Activated naive CD4-positive, alpha-beta T cell treated with anti-CD3 and anti-CD28 coated beads, Interleukin-2, amount 50 U/mL, for 24 hours (primary cell): ENCODE results near the gene FAM90A1.
"Not testable (repeated sequence)": the region's sequence is repeated elsewhere in the genome, so short reads cannot be mapped to it uniquely, and the experiment has no call there.

Experiments
- H3K27ac Mint-ChIP-seq: one replicate; pipeline ENCODE4 v1.8.0; 2021; ENCODE audit warnings: mild to moderate bottlenecking, mixed read lengths
- H3K27me3 Mint-ChIP-seq: one replicate; pipeline ENCODE4 v1.8.0; 2021; ENCODE audit warnings: mixed read lengths
- H3K36me3 Mint-ChIP-seq: one replicate; pipeline ENCODE4 v1.8.0; 2021; ENCODE audit warnings: mixed read lengths
- H3K4me1 Mint-ChIP-seq: one replicate; pipeline ENCODE4 v1.8.0; 2021; ENCODE audit warnings: mixed read lengths
- H3K4me3 Mint-ChIP-seq: one replicate; pipeline ENCODE4 v1.8.0; 2021; ENCODE audit warnings: mild to moderate bottlenecking, mixed read lengths
- H3K9me3 Mint-ChIP-seq: one replicate; pipeline ENCODE4 v1.8.0; 2021; ENCODE audit warnings: mixed read lengths

The FAM90A1 gene

DNA sequence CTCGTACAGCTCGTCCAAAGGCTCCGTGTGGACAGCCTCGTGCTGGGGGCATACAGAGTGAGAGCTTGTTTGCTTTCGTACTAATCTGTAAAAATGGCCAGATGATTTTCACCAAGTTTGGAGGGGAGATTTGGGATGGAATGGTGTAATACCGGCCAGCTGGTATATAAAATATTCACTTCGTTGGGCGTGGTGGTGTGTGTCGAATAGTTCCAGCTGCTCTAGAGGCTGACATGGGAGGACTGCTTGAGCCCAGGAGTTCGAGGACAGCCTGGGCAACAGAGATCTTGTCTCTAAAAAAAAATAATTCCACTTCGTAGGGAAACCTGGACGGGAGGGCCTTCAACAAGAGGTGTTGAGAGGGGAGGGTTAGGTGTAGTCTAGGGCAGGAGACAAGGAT is 9.6 kb upstream of the FAM90A1 start:
- H3K36me3 Mint-ChIP-seq, H3K4me3 Mint-ChIP-seq, H3K27me3 Mint-ChIP-seq, H3K27ac Mint-ChIP-seq, H3K9me3 Mint-ChIP-seq: not testable (repeated sequence)
- H3K4me1 Mint-ChIP-seq, result peaks cover 11% of the 10 kb centered on the region

DNA sequence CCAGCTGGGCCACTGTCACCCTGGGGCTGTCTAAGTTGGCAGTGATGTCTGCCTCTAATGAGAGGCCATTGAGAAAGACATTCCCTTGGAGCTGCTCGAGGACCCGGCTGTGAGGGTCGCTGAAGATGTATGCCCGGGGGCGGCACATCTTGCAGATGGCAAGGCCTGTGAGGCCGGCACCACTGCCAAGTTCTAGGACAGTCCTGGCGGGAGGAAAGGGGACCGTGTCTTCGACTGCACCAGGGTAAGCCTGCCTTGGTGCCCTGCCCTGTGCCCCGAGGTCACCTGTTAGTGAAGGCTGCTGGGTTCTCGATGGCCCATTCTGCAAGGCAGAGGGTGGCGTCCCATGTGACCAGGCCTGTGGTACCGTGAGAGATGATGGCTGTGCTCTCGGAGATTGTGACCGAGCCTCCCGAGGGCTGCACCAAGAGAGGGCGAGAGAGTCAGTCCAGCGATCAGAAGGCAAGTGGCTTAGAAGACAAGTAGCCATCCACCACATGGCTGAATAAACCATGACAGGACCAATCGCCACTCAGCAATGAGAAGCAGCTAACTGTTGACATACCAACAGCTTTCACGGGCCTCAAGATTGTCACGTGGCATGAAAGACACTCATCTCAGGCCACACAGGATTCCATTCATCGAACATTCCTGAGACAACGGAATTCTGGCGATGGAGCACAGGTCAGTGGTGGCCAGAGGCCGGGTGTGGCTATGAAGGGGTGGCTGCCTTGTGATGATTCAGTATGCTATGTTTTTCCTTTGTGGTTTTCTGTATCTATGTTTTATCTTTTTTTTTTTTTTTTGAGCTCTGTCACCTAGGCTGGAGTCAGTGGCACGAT is 8.1 kb upstream of the FAM90A1 start:
- not testable (repeated sequence) for H3K9me3 Mint-ChIP-seq, H3K4me1 Mint-ChIP-seq, H3K36me3 Mint-ChIP-seq, H3K27ac Mint-ChIP-seq, H3K27me3 Mint-ChIP-seq, H3K4me3 Mint-ChIP-seq

DNA sequence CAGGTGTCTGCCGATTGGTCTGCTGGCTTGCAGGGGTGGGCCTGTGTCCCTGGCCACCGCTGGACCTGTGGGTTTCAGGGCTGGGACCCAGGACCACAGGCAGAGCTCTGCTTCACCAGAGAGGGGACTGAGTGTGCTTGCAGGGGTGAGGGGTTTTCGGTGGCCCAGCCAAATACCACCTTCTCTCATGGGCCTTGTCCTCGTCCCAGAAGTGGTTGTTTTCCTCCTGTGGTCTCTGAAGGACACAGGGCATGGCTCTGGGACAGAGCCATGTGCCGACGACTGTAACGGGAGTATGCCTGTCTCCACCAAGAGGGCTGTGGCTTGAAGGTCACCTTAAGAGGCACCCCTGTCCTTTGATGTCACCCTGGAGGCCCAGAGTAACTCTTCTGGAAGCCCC is 7.3 kb upstream of the FAM90A1 start:
- not testable (repeated sequence) for H3K4me1 Mint-ChIP-seq, H3K27ac Mint-ChIP-seq, H3K36me3 Mint-ChIP-seq, H3K27me3 Mint-ChIP-seq, H3K4me3 Mint-ChIP-seq, H3K9me3 Mint-ChIP-seq

DNA sequence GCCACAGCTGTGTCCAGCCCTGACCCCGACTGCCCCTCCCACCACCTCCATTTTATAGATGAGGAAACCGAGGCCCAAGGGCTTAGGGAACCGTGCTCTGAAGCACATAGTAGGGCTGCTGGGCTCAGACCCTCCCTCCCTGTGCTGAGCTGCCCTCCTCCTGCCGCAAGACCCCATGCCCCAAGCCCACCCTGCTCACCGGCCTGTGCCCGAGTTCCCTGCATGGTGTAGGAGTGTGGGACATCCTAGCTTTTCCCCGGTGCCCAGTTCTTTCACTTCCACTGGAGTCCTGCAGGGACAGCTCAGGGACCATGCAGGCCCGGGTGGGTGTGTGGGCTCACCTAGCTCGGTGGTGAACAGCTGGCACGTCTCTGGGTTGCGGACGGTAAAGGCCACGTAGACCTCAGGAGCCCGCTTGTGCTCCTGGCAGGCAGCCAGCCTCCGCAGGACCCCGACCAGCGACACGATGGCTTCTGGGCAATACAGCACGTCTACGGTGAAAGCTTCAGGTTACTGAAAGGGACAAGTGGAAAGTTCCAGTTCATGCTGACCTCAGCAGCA is 6.6 kb upstream of the FAM90A1 start:
- not testable (repeated sequence) for H3K4me3 Mint-ChIP-seq, H3K4me1 Mint-ChIP-seq, H3K27me3 Mint-ChIP-seq, H3K9me3 Mint-ChIP-seq, H3K27ac Mint-ChIP-seq, H3K36me3 Mint-ChIP-seq

DNA sequence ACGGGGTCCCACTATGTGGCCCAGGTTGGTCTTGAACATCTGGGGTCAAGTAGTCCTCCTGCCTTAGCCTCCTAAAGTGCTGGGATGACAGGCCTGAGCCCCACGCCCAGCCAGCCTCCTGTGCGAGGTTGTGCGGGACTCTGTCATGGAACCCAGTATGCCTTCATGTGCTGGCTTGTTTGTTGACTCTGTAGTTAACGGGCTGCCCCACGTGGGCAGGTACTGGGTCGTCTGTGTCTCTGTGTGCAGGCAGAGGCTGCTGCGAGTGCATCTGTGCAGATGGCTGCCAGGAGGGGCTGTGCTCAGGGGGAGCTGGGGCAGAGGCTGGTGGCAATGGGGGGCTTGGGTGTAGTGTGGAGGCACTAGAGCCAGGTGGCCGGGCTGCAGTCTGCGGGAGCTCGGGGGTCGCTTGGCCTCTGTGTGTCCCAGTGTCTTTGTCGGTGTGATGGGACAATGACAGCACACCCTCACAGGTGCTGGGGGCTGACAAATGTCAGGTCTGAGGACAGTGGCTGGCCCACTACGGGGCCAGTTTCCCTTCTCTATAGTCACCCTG is 6.0 kb upstream of the FAM90A1 start:
- H3K27me3 Mint-ChIP-seq, H3K27ac Mint-ChIP-seq, H3K4me1 Mint-ChIP-seq, H3K4me3 Mint-ChIP-seq, H3K36me3 Mint-ChIP-seq, H3K9me3 Mint-ChIP-seq: not testable (repeated sequence)

DNA sequence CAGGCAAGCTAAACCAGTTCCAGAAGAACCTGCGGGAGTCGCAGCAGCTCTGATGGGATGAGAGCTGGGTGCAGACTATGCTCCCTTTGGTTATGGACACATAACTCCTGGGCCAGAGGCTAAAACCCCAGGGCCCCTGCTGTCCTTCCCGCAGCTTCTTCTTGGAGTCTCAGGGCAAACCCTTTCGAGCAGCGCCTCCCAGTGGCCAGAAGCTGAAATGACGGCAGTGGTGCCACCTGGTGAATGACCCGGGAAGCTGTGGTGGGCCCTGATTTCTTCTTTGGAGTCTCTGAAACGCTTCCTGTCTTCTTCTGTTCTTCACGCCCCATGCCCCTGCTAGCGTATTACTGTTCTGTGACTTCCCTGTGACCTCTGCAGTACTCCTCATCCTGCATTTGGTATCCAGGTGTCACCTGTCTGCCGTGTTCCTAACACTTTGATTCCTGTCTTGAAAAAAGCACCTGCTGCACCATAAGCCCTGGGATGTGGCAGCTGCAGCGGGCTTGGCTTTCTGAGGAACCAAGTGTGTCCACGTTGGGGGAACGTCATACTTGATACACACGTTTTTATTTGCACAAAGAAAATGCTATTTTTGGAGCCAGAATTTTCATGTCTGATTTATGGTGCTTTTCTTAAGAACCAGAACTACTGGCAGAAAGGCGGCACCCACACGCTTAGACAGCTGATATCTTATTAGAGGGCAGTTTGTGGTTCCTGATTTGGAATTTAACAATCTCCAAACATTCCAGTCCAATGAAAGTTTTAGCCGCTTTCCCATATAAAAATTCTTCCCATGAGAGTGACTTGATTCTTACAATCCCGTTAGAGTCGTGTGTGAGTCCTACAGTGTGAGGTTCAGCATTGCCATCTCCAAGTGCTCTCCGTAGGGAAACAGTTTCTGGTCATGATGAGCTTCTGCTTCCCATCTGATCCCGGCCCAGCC is 4.5 kb upstream of the FAM90A1 start:
- H3K27ac Mint-ChIP-seq, H3K27me3 Mint-ChIP-seq, H3K4me3 Mint-ChIP-seq, H3K4me1 Mint-ChIP-seq, H3K9me3 Mint-ChIP-seq, H3K36me3 Mint-ChIP-seq: not testable (repeated sequence)

DNA sequence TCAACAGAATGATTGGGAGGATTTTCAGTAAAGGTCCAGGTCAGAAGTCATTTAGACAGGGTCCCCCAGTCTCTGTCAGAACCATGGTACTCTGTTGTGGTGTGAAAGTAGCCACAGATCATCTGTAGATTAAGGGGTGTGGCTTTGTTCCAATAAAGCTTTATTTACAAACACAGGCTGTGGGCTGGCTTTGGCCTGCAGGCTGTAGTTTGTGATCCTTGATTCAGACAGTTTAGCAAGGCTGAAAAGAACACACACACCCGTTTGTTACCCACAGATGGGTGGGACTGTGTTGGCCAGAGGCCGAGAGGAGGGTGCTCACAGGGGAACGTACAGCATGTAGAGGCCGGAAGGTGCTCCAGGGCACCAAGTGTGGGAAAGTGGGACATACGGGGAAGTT is 3.6 kb upstream of the FAM90A1 start:
- not testable (repeated sequence) for H3K27me3 Mint-ChIP-seq, H3K27ac Mint-ChIP-seq, H3K4me3 Mint-ChIP-seq, H3K9me3 Mint-ChIP-seq, H3K4me1 Mint-ChIP-seq, H3K36me3 Mint-ChIP-seq

DNA sequence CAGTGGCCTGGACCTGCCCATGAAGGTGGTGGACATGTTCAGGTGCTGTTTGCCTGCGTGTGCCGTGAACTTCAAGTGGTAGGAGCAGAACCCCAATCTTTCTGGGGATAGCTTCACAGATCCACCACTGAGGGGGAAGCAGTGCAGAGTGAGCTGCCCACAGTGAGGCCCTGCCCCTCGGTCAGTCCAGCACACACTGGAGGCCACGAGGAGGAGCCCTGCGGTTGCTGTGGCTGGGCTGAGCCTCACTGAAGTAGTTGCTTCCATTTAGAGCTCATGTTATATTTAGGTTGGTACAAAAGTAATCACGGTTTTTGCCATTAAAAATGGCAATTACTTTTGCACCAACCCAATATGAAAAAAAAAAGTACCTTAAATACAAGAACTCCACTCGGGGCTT is 2.1 kb upstream of the FAM90A1 start:
- H3K36me3 Mint-ChIP-seq, H3K4me3 Mint-ChIP-seq, H3K4me1 Mint-ChIP-seq, H3K27me3 Mint-ChIP-seq, H3K9me3 Mint-ChIP-seq, H3K27ac Mint-ChIP-seq: not testable (repeated sequence)

DNA sequence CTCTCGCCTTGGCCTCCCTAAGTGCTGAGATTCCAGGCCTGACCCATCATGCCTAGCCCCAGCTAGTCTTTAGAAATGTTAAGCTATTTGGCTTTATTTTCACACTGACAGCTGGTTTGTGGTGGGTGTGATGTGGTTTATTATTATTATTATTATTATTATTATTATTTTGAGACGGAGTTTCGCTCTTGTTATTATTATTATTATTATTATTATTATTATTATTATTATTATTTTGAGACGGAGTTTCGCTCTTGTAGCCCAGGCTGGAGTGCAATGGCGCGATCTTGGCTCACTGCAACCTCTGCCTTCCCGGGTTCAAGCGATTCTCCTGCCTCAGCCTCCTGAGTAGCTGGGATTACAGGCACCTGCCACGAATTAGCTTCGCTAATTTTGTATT is 1.2 kb upstream of the FAM90A1 start:
- H3K9me3 Mint-ChIP-seq, H3K36me3 Mint-ChIP-seq, H3K27me3 Mint-ChIP-seq, H3K4me1 Mint-ChIP-seq, H3K27ac Mint-ChIP-seq, H3K4me3 Mint-ChIP-seq: not testable (repeated sequence)

DNA sequence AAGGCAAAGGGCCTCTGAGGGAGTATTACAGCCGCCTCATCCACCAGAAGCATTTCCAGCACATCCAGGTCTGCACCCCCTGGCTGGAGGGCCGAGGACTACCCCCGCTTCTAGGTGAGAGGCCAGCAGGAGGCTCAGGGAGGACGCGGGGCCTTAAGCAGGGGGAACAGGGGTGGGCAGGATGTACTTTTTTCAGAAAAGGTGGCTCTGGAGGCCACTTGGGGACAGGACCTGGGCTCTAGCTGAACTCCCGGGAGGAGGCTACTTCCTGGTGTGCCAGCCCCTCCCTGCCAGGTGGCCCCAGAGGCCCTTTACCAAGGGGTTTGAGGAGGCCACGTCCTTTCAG is 287 bp upstream of the FAM90A1 start:
- H3K9me3 Mint-ChIP-seq, H3K27ac Mint-ChIP-seq, H3K27me3 Mint-ChIP-seq, H3K4me1 Mint-ChIP-seq, H3K36me3 Mint-ChIP-seq: not testable (repeated sequence)
- H3K4me3 Mint-ChIP-seq, result peak overlapping the region; percentile 19

DNA sequence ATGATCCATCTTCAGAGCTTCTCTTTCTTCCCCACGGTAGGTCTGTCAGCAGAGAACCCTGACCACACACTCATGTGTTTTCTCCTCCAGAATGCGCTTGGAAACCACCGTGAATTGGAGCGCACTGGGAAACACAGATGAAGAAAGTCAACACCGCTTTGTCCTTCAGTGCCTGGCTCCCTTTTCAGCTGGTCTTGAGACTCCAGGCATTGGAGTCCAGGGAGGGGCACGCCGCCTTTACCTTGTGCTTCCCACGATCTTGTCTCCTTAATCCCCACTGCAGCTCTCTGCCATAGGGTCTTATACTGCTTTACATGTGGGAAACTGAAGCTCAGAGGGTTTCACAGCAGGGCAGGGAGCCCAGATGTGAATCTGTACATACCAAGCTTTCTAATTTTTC is 1.1 kb downstream of the FAM90A1 start:
- Mint-ChIP-seq H3K4me3 (no peak overlapping the region), H3K9me3 (no peaks in the 10 kb centered on the region), H3K27me3 (no peaks in the 10 kb centered on the region), H3K36me3 (no peaks in the 10 kb centered on the region), H3K4me1 (no peaks in the 10 kb centered on the region), H3K27ac (no peak overlapping the region)

DNA sequence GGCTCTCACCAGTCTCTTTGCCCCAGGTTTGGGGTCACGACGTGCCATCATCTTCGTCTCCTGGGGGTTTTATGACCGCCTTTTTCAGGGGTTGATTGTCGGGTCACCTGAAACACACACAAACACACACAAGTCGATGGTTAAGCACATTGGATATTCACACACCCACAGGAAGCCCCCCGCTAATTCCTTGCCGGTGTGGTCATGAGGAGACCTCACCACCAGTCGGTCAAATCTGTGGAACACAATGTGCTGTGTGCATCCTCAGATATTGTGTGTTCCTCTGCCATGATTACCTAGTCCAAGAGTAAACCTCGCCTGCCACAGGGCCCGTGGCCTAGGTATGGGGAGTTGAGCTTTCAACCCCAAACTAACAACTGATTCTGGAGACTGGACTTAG is 2.6 kb downstream of the FAM90A1 start:
- not testable (repeated sequence) for H3K4me1 Mint-ChIP-seq, H3K9me3 Mint-ChIP-seq, H3K27ac Mint-ChIP-seq, H3K27me3 Mint-ChIP-seq, H3K4me3 Mint-ChIP-seq, H3K36me3 Mint-ChIP-seq

DNA sequence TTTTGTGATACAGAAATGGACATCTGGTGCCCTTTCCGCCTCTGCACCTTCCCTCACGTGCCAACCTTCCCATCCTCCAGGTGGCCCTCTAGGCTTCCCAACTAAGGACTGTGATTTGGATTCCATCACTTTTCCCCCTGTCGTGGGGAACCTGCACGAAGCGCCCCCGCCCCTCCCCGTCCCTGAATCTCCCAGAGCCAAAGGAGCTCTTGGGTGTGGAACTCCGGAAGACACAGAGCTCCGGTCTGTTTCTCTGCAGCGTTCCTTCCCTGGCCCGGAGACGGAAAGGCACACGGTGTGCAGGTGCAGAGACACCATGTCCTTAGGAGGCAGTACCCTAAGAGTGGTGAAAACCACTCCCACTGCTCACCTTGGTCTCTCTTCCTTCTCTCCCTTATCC is 3.8 kb downstream of the FAM90A1 start:
- H3K36me3 Mint-ChIP-seq, H3K27ac Mint-ChIP-seq, H3K27me3 Mint-ChIP-seq, H3K4me1 Mint-ChIP-seq, H3K9me3 Mint-ChIP-seq, H3K4me3 Mint-ChIP-seq: not testable (repeated sequence)

DNA sequence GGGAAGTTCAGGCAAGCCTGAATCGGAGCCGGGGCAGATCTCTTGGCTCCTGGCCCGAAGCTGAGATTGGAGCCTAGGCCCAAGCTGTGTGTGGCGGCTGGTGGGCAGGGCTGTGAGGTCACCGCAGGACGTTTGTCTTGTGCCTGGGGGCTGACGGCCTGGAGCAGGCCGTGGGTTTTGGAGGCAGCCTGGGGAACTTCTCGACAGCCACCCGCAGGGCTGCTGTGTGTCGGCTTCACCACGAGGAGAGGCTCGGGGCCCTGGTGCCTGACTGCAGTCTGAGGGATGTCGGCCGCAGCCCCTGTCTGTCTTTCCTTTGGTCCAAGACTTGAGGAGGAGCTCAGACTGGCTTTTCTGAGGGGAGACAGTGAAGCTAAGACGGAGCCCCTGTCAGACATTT is 5.1 kb downstream of the FAM90A1 start:
- H3K4me3 Mint-ChIP-seq, H3K27ac Mint-ChIP-seq, H3K36me3 Mint-ChIP-seq, H3K4me1 Mint-ChIP-seq, H3K9me3 Mint-ChIP-seq, H3K27me3 Mint-ChIP-seq: not testable (repeated sequence)

DNA sequence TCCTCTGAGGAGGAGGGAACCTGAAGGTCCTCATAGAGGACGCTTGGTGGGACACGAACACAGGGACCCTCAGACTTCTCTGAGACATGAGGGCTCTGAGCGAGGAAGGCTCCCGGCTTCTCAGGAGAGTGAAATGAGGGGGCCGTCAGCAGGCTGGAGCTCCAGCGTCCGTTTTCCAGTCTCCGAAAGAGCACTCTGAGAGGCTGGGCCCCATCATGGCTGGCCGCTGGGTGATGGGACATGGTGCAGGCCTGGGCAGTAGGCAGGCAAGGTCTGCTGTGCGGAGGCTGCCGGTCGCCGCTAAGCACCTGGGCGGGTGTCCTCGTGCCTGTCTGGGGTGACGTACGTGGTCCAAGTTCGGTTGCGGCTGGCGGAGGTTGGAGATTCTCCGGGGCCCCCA is 5.6 kb downstream of the FAM90A1 start:
- H3K9me3 Mint-ChIP-seq, H3K36me3 Mint-ChIP-seq, H3K4me1 Mint-ChIP-seq, H3K27me3 Mint-ChIP-seq, H3K4me3 Mint-ChIP-seq, H3K27ac Mint-ChIP-seq: not testable (repeated sequence)

DNA sequence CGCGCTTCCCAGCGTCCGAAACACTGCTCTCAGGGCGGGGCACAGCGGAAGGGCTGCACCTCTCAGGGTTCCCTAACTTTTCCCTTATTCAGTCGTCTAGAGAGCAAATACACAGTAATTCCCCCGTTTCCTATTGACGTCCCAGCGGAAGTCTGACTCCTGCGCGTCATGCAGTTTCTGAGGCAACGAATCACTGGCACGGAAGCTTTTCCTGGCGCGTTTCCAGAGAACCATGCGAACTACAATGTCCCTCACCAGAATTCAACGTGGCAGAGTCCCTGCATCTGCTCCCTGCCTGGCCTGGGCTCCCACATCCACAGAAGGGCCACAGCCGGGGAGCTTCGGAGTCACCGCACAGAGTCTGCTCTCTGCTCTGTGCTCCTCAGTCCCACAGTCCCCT is 6.0 kb downstream of the FAM90A1 start:
- H3K9me3 Mint-ChIP-seq, H3K27me3 Mint-ChIP-seq, H3K36me3 Mint-ChIP-seq, H3K4me1 Mint-ChIP-seq, H3K4me3 Mint-ChIP-seq, H3K27ac Mint-ChIP-seq: not testable (repeated sequence)
